Measurements from ENCODE around the gene PRND.

GRCh38 chr20:4684837-4685413 lies 36.8 kb upstream of the PRND start:
- TF ChIP-seq CTCF (IDR thresholded peaks at IDR 0.05) (no peak), POLR2A (IDR thresholded peaks at IDR 0.05) (no peak)
